22Rv1 (cell line): ENCODE measurements around the gene KRTAP9-7.

ENCODE experiments used
- CTCF ChIP-seq: fragments of 450-650 bp; IDR thresholded peaks from 2 replicates; pipeline ENCODE4 v1.5.1; 2017; ENCODE audit warnings: mild to moderate bottlenecking
- ZFX ChIP-seq: fragments of 450-650 bp; IDR thresholded peaks from 2 replicates; pipeline ENCODE4 v1.6.1; 2017; ENCODE audit warnings: antibody characterized with exemption, borderline replicate concordance

GRCh38 chr17:41325126-41325525 is 49.6 kb downstream of the KRTAP9-7 start:
- TF ChIP-seq CTCF (no peak), ZFX (no peak)
